ENCODE data around the gene SPAG6. TPM values are rescaled to one million over a fixed set of nuclear protein-coding genes. Genes with fewer than 3 reads are reported as not detected.
A peak's percentile ranks its signal among the peaks of the same experiment; 100 is the strongest.

The SPAG6 gene
- total RNA-seq, 2 experiments from 2014 or later, result not detected

DNA sequence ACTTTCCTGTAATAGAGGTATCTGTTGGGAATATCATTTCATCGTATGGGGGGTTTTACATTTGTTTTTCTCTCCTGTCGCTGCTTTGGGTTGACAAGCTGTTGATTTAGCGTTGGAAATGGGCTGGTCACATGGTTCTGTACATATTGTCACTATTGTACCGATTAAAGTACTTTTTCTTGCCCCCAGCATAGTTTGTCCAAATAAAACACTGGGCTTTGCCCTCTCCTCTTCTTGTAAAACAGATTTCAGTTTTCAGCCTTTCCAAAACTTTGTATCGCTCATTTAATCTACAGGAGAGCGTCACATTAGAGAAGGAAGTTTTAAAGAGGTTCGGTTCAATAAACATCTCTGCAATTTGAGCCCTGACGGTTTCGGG lies 20.4 kb upstream of the SPAG6 start:
- POLR2A ChIA-PET, result interaction anchor here (0.7 to 5.9 kb wide), 7 partner anchors 7 to 112 kb away, joined by 3 to 48 read pairs (median 5); partner anchors contain the start of gene COMMD3
- DNase-seq, result no peak

GRCh38 chr10:22325272-22326144 lies 19.8 kb upstream of the SPAG6 start:
- Histone ChIP-seq H3K27ac (ENCODE audit: low read depth in 1 of 2, low read length in 2 of 2) (peak overlapping the region; percentile 53 to 56), H3K4me1 (ENCODE audit: insufficient read depth, low read length) (peaks cover 23% of the 10 kb centered on the region), H3K9me3 (ENCODE audit: control insufficient read depth in 1 of 2, insufficient read depth in 1 of 2, low read length in 2 of 2) (peaks cover 0 to 4% of the 10 kb centered on the region in 2 experiments), H3K36me3 (ENCODE audit: insufficient read depth, low read length) (peaks cover 23% of the 10 kb centered on the region), H3K27me3 (ENCODE audit: control insufficient read depth in 1 of 2, insufficient read depth in 2 of 2, low read length in 2 of 2) (peaks cover 5 to 25% of the 10 kb centered on the region in 2 experiments), H3K4me3 (ENCODE audit: low read length) (peak overlapping the region; percentile 69)
- Mint-ChIP-seq H3K4me1 (ENCODE audit: low read depth) (peaks cover 45% of the 10 kb centered on the region), H3K9me3 (no peaks in the 10 kb centered on the region), H3K4me3 (peak overlapping the region; percentile 87), H3K27me3 (peaks cover 61% of the 10 kb centered on the region), H3K27ac (peak overlapping the region; percentile 85), H3K36me3 (ENCODE audit: low read depth) (peaks cover 48% of the 10 kb centered on the region)
- intact Hi-C loops (cut with DNase I, micrococcal nuclease), result loop anchor here in 1 of 2 experiments (10.0 kb wide), 1 partner anchor 389 kb away; the partner anchor contains the start of gene PIP4K2A
- TF ChIP-seq, protein P1, sequence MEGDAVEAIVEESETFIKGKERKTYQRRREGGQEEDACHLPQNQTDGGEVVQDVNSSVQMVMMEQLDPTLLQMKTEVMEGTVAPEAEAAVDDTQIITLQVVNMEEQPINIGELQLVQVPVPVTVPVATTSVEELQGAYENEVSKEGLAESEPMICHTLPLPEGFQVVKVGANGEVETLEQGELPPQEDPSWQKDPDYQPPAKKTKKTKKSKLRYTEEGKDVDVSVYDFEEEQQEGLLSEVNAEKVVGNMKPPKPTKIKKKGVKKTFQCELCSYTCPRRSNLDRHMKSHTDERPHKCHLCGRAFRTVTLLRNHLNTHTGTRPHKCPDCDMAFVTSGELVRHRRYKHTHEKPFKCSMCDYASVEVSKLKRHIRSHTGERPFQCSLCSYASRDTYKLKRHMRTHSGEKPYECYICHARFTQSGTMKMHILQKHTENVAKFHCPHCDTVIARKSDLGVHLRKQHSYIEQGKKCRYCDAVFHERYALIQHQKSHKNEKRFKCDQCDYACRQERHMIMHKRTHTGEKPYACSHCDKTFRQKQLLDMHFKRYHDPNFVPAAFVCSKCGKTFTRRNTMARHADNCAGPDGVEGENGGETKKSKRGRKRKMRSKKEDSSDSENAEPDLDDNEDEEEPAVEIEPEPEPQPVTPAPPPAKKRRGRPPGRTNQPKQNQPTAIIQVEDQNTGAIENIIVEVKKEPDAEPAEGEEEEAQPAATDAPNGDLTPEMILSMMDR (IDR thresholded peaks at IDR 0.05), result no peak
- peak; percentile 45 for ATAC-seq (ENCODE audit: poor library complexity)
- peak in 13 of 14 experiments; percentile 61 to 93 (median 76) for DNase-seq
- CTCF ChIA-PET, result no interaction called here
- POLR2A ChIA-PET, result interaction anchor here (0.6 to 5.9 kb wide), 5 partner anchors 10 to 117 kb away, joined by 3 to 48 read pairs (median 4); partner anchors contain the start of gene COMMD3

More for the DNA sequence above, 20.4 kb upstream of the SPAG6 start:
- no peak for ATAC-seq (ENCODE audit: poor library complexity)
- intact Hi-C loops (cut with DNase I, micrococcal nuclease), result loop anchor here (1.0 to 10.0 kb wide), 5 partner anchors 8 to 828 kb away; partner anchors contain the start of genes DNAJC1 (in 1 of the 2) and PIP4K2A (in 1 of the 2)
- Histone ChIP-seq H3K4me3 (ENCODE audit: low read length) (peak overlapping the region; percentile 69), H3K9me3 (ENCODE audit: control insufficient read depth in 1 of 2, insufficient read depth in 1 of 2, low read length in 2 of 2) (peaks cover 0 to 4% of the 10 kb centered on the region in 2 experiments), H3K36me3 (ENCODE audit: insufficient read depth, low read length) (peaks cover 20% of the 10 kb centered on the region), H3K27me3 (ENCODE audit: control insufficient read depth in 1 of 2, insufficient read depth in 2 of 2, low read length in 2 of 2) (peaks cover 5 to 26% of the 10 kb centered on the region in 2 experiments), H3K4me1 (ENCODE audit: insufficient read depth, low read length) (peaks cover 24% of the 10 kb centered on the region), H3K27ac (ENCODE audit: low read depth in 1 of 2, low read length in 2 of 2) (peak overlapping the region; percentile 45 to 53)
- Mint-ChIP-seq H3K27me3 (peaks cover 63% of the 10 kb centered on the region), H3K4me1 (ENCODE audit: low read depth) (peaks cover 50% of the 10 kb centered on the region), H3K4me3 (peak overlapping the region; percentile 87), H3K27ac (peak overlapping the region; percentile 83), H3K9me3 (no peaks in the 10 kb centered on the region), H3K36me3 (ENCODE audit: low read depth) (peaks cover 51% of the 10 kb centered on the region)
- TF ChIP-seq, protein P1 (IDR thresholded peaks at IDR 0.05), result no peak
- CTCF ChIA-PET, result interaction anchor here (1.5 kb wide), 1 partner anchor 15 kb away, joined by 4 read pairs; no protein-coding TSS in a partner anchor

DNA sequence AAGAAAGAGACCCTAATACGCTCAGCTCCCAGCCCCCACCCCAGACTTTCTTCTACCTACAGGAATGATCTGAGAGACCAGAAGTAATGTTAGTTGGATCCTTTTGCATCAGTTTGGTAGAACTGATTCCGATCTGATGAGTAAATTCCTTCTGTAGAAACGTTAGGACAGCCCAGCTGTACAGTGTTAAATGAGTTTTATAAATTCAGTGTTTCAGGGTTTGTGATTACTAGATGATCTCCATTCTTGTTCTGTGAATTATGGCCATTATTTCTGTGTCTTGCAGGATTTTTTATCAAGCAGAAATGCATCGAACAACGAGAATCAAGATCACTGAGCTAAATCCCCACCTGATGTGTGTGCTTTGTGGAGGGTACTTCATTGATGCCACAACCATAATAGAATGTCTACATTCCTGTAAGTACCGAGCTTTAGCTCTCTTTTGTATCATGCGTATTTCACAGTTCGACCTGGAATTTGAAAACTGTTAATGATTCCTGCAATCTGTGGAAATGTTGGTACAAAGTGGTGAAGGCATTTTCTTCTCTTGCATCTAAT lies 19.1 kb upstream of the SPAG6 start:
- Histone ChIP-seq H3K27me3 (ENCODE audit: control insufficient read depth in 1 of 2, insufficient read depth in 2 of 2, low read length in 2 of 2) (peaks cover 5 to 25% of the 10 kb centered on the region in 2 experiments), H3K4me1 (ENCODE audit: insufficient read depth, low read length) (peaks cover 23% of the 10 kb centered on the region), H3K27ac (ENCODE audit: low read depth in 1 of 2, low read length in 2 of 2) (peak overlapping the region; percentile 25 to 56), H3K36me3 (ENCODE audit: insufficient read depth, low read length) (peaks cover 23% of the 10 kb centered on the region), H3K4me3 (ENCODE audit: low read length) (peak overlapping the region; percentile 54), H3K9me3 (ENCODE audit: control insufficient read depth in 1 of 2, insufficient read depth in 1 of 2, low read length in 2 of 2) (peaks cover 0 to 4% of the 10 kb centered on the region in 2 experiments)
- peaks cover 49% of the 10 kb centered on the region for H3K36me3 Mint-ChIP-seq (ENCODE audit: low read depth)
- H3K9me3 Mint-ChIP-seq, result no peaks in the 10 kb centered on the region
- peak overlapping the region; percentile 87 for H3K4me3 Mint-ChIP-seq
- peak overlapping the region; percentile 85 for H3K27ac Mint-ChIP-seq
- TF ChIP-seq, protein P1 (IDR thresholded peaks at IDR 0.05), result no peak
- intact Hi-C loops (cut with DNase I, micrococcal nuclease), result loop anchor here in 1 of 2 experiments (10.0 kb wide), 1 partner anchor 389 kb away; the partner anchor contains the start of gene PIP4K2A
- POLR2A ChIA-PET, result interaction anchor here (0.6 to 5.9 kb wide), 3 partner anchors 10 to 116 kb away, joined by 3 to 48 read pairs (median 26); partner anchors contain the start of gene COMMD3
- DNase-seq (no peak), ATAC-seq (ENCODE audit: poor library complexity) (no peak)
- H3K4me1 Mint-ChIP-seq (ENCODE audit: low read depth), result peaks cover 45% of the 10 kb centered on the region
- H3K27me3 Mint-ChIP-seq, result peaks cover 61% of the 10 kb centered on the region
- CTCF ChIA-PET, result interaction anchor here (1.0 to 1.3 kb wide), 2 partner anchors 14 to 663 kb away, joined by 3 read pairs; no protein-coding TSS in a partner anchor

Measured in CD4-positive, alpha-beta T cell (primary cell).